MM.1S (cell line): ENCODE measurements around the gene MOBP.

Experiments
- EZH2phosphoT487 ChIP-seq: fragments of 300-600 bp; sonication (generic); IDR thresholded peaks from 2 replicates; pipeline ENCODE4 v1.6.1; 2018; ENCODE audit warnings: antibody characterized with exemption, low read length
- TF ChIP-seq, protein P1 (sequence below): fragments of 300-600 bp; sonication (generic); IDR thresholded peaks from 2 replicates; pipeline ENCODE4 v1.5.1; 2016; ENCODE audit warnings: antibody characterized with exemption, low read length, mixed read lengths

- TF ChIP-seq EZH2phosphoT487 = no peak
- TF ChIP-seq, protein P1, sequence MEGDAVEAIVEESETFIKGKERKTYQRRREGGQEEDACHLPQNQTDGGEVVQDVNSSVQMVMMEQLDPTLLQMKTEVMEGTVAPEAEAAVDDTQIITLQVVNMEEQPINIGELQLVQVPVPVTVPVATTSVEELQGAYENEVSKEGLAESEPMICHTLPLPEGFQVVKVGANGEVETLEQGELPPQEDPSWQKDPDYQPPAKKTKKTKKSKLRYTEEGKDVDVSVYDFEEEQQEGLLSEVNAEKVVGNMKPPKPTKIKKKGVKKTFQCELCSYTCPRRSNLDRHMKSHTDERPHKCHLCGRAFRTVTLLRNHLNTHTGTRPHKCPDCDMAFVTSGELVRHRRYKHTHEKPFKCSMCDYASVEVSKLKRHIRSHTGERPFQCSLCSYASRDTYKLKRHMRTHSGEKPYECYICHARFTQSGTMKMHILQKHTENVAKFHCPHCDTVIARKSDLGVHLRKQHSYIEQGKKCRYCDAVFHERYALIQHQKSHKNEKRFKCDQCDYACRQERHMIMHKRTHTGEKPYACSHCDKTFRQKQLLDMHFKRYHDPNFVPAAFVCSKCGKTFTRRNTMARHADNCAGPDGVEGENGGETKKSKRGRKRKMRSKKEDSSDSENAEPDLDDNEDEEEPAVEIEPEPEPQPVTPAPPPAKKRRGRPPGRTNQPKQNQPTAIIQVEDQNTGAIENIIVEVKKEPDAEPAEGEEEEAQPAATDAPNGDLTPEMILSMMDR = no peak
Measured at GRCh38 chr3:39502838-39503145, 35.3 kb downstream of the MOBP start.
